Measurements from ENCODE around the gene ITGAV.

Gene ITGAV

GRCh38 chr2:186589612-186590349 is at the start of gene ITGAV:
ITGAV (plus strand) TSS chr2:186590056; CDS start chr2:186590339, 283 bp downstream.
- no peak for TF ChIP-seq CTCF (IDR thresholded peaks at IDR 0.05)

DNA sequence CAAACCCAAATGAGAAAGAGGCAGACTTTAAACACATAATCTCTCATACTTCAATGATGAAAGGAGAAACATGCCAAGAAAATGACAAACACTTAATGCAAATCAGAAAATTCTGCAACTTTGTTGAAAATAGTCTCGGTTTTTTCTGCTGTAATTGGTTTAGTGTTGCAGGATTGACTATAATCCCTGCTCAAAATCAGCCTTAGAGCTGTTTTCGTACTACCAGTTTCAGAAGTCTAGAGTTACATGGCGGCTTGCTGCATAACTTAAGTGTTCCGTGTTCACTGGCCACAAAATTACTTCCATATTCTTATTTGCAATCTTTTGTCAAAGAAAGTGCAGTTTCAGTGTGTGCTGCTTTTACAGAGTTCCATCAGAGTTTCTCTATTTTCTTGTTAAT is 48.9 kb upstream of the ITGAV start:
- TF ChIP-seq CTCF (IDR thresholded peaks at IDR 0.05) = no peak

GRCh38 chr2:186542002-186542401 is 47.9 kb upstream of the ITGAV start:
- TF ChIP-seq CTCF (IDR thresholded peaks at IDR 0.05) = no peak

GRCh38 chr2:186543561-186544131 is 46.2 kb upstream of the ITGAV start:
- TF ChIP-seq CTCF (IDR thresholded peaks at IDR 0.05) = no peak

GRCh38 chr2:186544255-186544675 is 45.6 kb upstream of the ITGAV start:
- TF ChIP-seq CTCF (IDR thresholded peaks at IDR 0.05) = no peak

GRCh38 chr2:186546846-186547245 is 43.0 kb upstream of the ITGAV start:
- no peak for TF ChIP-seq CTCF (IDR thresholded peaks at IDR 0.05)

GRCh38 chr2:186551323-186552050 is 38.4 kb upstream of the ITGAV start:
- no peak for TF ChIP-seq CTCF (IDR thresholded peaks at IDR 0.05)
